Ovary (tissue), 9 donors: ENCODE data around the gene ADAMTS17. TPM values are rescaled to one million over a fixed set of nuclear protein-coding genes. Genes with fewer than 3 reads are reported as not detected.

ENCODE experiments used
- DNase-seq, 5 donors: peaks; one replicate each; pipeline ENCODE4 v3.0.0-alpha.2; 2019 to 2020
- H3K27ac ChIP-seq, 2 donors: fragments of 200-600 bp; one replicate each; pipeline versions ENCODE4 v1.5.1 to v1.8.0; 2019 to 2022
- H3K27me3 ChIP-seq: fragments of 200-600 bp; one replicate; pipeline ENCODE4 v1.8.0; 2022
- H3K36me3 ChIP-seq: fragments of 200-600 bp; sonication (generic); one replicate; pipeline ENCODE4 v1.5.1; 2019
- H3K4me1 ChIP-seq: one replicate; pipeline ENCODE4 v1.8.1; 2013; ENCODE audit warnings: mild to moderate bottlenecking, moderate library complexity; ENCODE audit not compliant: insufficient read depth
- H3K4me3 ChIP-seq: fragments of 200-600 bp; sonication (generic); one replicate; pipeline ENCODE4 v1.5.1; 2017
- H3K9me3 ChIP-seq, 2 donors: fragments of 200-600 bp in 1 of 2; sonication (generic) in 1 of 2; one replicate each; pipeline versions ENCODE4 v1.5.1 to v1.8.1; 2013 to 2019; ENCODE audit warnings: mild to moderate bottlenecking in 1 of 2, moderate library complexity in 1 of 2
- EP300 ChIP-seq: sonication (generic); formaldehyde crosslinking; IDR thresholded peaks from one replicate; pipeline ENCODE4 v1.6.1; 2017; ENCODE audit warnings: antibody characterized with exemption
- POLR2A ChIP-seq: fragments of 450-650 bp; IDR thresholded peaks from one replicate; pipeline ENCODE4 v1.6.1; 2017; ENCODE audit warnings: antibody characterized with exemption, mild to moderate bottlenecking, moderate library complexity
- WGBS, 3 donors: extraction: QIAGEN DNeasy Blood & Tissue Kit in 1 of 3; methylation state at CpG; one replicate each; pipeline versions ENCODE4 v1.1.5 to v1.1.7; 2013 to 2017; 5-methylcytosine and 5-hydroxymethylcytosine counted together
- intact Hi-C, 4 donors: fragments of 100-400 bp; cut with DNase I; formaldehyde crosslinking; loops; one replicate each; pipeline versions ENCODE4 v1.11.0 to v1.15.1; 2022 to 2023
- polyA plus RNA-seq, 2 donors: library from polyadenylated mRNA; stranded (reverse); fragments of 200-250 nt in 1 of 2; fragments of 350-450 nt in 1 of 2; fragmentation: Illumina TruSeq in 1 of 2; extraction: RNeasy Lipid Tissue Mini Kit (QIAGEN cat#74804) in 1 of 2; gene quantifications; one replicate each; pipeline ENCODE4 v1.2.3, GENCODE V29; 2013 to 2014
- total RNA-seq, 7 donors: library from RNA; depleted of rRNA in 2 of 7; stranded (reverse); fragments of >200 nt in 2 of 7; fragmentation: NEBNext Ultra II Directional in 3 of 7; extraction: Animal tissue kit (Norgen Biotek cat#: 25700) in 3 of 7; gene quantifications; one replicate each; pipeline versions ENCODE4 v1.1.0 to v1.2.4, GENCODE V29; 2016 to 2023
- TF ChIP-seq, protein P1 (sequence below), 3 donors: fragments of 450-650 bp in 2 of 3; fragments of 200-600 bp in 1 of 3; IDR thresholded peaks; one replicate each; pipeline versions ENCODE4 v1.5.1 to v1.8.0; 2016 to 2022; ENCODE audit warnings: antibody characterized with exemption in 3 of 3, mild to moderate bottlenecking in 1 of 3
- donor health status: DM: no; HTN: no; CAD: no; lungs with moderate emphysema.
- donor health status: DM: no; HTN: no; CAD: no.
- donor health status: Bipolar disorder and iron deficiency.
- donor health status: DM: yes; HTN: yes; CAD: no.
- donor health status: DM: no; HTN: no; CAD: no.
- donor health status: DM: yes; HTN: yes; CAD: no.

The ADAMTS17 gene
- total and polyA plus RNA-seq, 9 donors = 1.3 to 11.3 (median 5.9) TPM

DNA sequence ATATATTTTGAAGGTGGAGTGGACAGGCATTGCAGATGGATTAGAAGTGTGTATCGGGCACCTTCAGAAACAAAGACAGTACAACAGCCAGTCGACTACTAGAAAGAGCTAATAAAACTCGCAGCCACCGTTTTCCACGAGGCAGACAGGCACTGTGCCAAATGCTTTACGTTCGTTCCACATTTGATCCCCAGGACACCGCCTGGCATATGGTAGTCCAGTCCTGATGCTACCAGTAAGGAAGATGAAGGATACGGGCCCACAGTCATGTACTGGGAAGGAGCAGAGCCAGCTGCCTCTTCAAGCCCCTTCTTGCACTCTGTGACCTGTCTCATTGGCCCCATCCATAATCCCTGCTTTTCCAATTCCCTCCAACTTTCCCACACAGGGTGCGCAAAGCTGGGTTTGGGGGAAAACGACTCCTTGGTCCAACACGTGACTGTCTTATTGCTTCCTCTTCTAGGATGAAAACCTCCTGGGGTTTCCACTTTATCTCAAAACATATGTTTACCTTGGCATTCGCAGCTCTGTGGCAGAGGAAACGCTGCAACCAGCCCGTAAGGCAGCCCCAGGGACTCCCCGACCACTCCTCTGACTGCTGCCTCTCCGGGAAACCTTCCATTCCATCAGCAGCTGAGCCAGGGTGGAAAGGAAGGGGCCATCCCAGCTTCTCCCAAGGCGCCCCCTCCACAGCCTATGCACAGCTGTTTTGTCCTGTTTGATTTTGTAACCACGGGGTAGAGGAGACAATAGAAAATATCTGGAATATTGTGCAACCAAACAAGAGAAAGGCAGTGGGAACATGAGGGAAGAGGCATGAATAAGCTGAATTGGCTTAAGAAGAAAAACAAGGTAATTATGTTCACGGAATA, 107.4 kb downstream of the ADAMTS17 start:
- 33 to 43% (median 36%) methylated on average over 20 of the region's 20 CpGs for WGBS, 3 donors
- Histone ChIP-seq H3K27me3 (no peaks in the 10 kb centered on the region), H3K9me3 (no peaks in the 10 kb centered on the region), H3K27ac (peak overlapping the region in 1 of 2 donors; percentile 41), H3K4me1 (peaks cover 10% of the 10 kb centered on the region), H3K4me3 (no peak overlapping the region), H3K36me3 (no peaks in the 10 kb centered on the region)
- DNase-seq = peak; percentile 34 to 72 (median 51)
- TF ChIP-seq EP300 = no peak
- TF ChIP-seq POLR2A = no peak
- TF ChIP-seq, protein P1, sequence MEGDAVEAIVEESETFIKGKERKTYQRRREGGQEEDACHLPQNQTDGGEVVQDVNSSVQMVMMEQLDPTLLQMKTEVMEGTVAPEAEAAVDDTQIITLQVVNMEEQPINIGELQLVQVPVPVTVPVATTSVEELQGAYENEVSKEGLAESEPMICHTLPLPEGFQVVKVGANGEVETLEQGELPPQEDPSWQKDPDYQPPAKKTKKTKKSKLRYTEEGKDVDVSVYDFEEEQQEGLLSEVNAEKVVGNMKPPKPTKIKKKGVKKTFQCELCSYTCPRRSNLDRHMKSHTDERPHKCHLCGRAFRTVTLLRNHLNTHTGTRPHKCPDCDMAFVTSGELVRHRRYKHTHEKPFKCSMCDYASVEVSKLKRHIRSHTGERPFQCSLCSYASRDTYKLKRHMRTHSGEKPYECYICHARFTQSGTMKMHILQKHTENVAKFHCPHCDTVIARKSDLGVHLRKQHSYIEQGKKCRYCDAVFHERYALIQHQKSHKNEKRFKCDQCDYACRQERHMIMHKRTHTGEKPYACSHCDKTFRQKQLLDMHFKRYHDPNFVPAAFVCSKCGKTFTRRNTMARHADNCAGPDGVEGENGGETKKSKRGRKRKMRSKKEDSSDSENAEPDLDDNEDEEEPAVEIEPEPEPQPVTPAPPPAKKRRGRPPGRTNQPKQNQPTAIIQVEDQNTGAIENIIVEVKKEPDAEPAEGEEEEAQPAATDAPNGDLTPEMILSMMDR (IDR thresholded peaks at IDR 0.05) = no peak
- intact Hi-C loops = no loop called here

DNA sequence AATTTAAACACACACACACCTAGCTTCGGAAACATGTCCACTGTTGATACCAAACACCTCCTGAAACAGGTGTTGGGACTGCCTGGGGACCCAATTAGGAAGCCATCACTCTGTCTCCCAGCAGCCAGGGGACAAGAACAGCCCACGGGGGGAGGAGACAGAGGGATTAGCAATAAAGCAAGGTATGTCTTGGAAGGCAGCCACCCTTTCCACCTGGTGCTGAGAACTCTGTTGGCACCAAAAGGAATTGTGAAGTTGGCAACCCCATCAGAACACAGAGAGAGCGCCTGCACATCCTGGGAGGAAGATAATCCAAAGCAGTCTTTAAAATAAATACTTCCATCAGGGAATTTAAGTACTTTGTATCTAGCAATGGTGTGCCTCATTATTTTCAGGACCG, 111.0 kb downstream of the ADAMTS17 start:
- no peak overlapping the region for H3K4me3 ChIP-seq
- H3K27me3 ChIP-seq = no peaks in the 10 kb centered on the region
- no peaks in the 10 kb centered on the region for H3K36me3 ChIP-seq
- H3K4me1 ChIP-seq = peaks cover 10% of the 10 kb centered on the region
- H3K27ac ChIP-seq = no peak overlapping the region
- TF ChIP-seq, protein P1 (IDR thresholded peaks at IDR 0.05) = no peak
- no peak for TF ChIP-seq EP300
- no peak for TF ChIP-seq POLR2A
- H3K9me3 ChIP-seq = no peaks in the 10 kb centered on the region
- intact Hi-C loops = no loop called here
- DNase-seq = no peak
- WGBS, 3 donors = 86 to 88% (median 88%) methylated on average over 4 of the region's 4 CpGs

DNA sequence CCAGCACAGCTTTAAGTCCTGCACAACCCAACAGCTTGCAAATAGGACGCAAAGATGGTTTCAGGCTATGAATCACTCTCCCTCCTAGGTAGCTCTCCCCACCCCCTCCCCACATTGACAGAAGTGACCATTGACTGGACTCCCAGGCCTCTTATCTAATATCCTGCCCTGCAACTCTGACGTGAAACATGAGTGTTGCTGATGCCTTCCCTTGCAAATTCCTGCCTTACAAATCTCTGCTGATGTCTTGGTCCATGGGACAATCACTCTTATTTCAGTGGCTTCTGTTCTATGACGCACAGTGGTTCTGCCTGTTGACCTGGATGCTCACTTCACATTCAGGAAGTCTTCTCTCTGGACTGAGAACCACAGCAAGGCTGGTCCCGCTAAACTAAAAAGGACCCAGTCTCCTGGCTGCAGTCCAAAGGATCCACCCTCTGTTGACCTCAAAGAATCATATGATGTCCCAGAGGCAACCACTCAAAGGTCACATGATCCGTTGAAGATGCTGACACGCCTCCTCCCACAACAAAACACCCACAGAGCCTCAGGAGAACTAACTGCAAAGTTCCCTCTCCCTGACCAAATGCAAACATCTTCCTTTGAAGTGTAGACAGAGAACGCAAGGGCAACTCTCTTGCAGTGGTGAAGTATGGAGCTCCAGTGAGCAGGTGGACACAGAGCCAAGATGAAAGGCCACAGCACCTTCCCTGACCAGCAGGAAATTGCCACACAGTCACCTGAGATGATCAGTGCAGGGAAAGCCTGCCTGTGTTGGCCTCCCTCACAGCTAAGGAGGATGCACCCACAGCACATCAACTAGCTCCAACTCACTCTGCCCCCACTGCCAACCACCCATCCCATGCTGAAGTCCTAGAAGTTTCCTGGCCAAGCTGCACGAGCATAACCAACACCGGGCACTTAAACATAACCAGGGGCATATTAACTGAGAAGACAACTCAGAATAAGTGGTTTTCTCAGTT, 112.3 kb downstream of the ADAMTS17 start:
- WGBS, 3 donors = 87 to 90% (median 87%) methylated on average over 9 of the region's 9 CpGs
- Histone ChIP-seq H3K27ac (no peak overlapping the region), H3K27me3 (no peaks in the 10 kb centered on the region), H3K4me3 (no peak overlapping the region), H3K36me3 (no peaks in the 10 kb centered on the region), H3K9me3 (no peaks in the 10 kb centered on the region), H3K4me1 (peaks cover 3% of the 10 kb centered on the region)
- TF ChIP-seq POLR2A (no peak), EP300 (no peak)
- TF ChIP-seq, protein P1 (IDR thresholded peaks at IDR 0.05) = no peak
- intact Hi-C loops = no loop called here
- DNase-seq = peak in 1 of 5 donors; percentile 17

DNA sequence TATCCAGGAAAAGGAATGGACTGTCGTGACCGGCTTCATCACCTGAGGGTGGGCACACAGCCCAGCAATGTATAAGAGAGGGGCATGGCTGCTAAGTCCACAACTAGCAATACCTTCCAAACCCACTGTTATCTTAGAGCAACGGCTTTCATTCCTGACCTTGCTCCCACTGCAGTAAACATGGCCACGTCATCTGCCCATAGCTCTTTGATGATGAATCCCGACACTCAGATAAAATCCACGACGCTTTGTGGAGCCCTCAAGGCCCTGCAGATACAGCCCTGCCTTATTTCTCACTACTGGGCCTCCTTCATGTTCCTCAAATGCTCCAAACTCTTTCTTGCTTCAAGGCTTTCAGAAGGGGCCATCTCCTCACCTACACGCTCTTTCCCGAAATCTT, 114.0 kb downstream of the ADAMTS17 start:
- H3K27ac ChIP-seq = no peak overlapping the region
- DNase-seq = no peak
- WGBS, 3 donors = 77 to 87% (median 83%) methylated on average over 9 of the region's 9 CpGs
- no peaks in the 10 kb centered on the region for H3K36me3 ChIP-seq
- no peak for TF ChIP-seq POLR2A
- no peak for TF ChIP-seq EP300
- TF ChIP-seq, protein P1 (IDR thresholded peaks at IDR 0.05) = no peak
- H3K9me3 ChIP-seq = no peaks in the 10 kb centered on the region
- no peaks in the 10 kb centered on the region for H3K4me1 ChIP-seq
- intact Hi-C loops = no loop called here
- H3K27me3 ChIP-seq = no peaks in the 10 kb centered on the region
- no peak overlapping the region for H3K4me3 ChIP-seq
